Measurements from ENCODE around the gene HEG1. TPM values are rescaled to one million over a fixed set of nuclear protein-coding genes. Genes with fewer than 3 reads are reported as not detected.

Gene HEG1
- total and polyA plus RNA-seq, 2 of the 8 experiments (the other 6 are each of a cell fraction or from before 2014, with no cell fraction given): 5.3 to 9.7 TPM

DNA sequence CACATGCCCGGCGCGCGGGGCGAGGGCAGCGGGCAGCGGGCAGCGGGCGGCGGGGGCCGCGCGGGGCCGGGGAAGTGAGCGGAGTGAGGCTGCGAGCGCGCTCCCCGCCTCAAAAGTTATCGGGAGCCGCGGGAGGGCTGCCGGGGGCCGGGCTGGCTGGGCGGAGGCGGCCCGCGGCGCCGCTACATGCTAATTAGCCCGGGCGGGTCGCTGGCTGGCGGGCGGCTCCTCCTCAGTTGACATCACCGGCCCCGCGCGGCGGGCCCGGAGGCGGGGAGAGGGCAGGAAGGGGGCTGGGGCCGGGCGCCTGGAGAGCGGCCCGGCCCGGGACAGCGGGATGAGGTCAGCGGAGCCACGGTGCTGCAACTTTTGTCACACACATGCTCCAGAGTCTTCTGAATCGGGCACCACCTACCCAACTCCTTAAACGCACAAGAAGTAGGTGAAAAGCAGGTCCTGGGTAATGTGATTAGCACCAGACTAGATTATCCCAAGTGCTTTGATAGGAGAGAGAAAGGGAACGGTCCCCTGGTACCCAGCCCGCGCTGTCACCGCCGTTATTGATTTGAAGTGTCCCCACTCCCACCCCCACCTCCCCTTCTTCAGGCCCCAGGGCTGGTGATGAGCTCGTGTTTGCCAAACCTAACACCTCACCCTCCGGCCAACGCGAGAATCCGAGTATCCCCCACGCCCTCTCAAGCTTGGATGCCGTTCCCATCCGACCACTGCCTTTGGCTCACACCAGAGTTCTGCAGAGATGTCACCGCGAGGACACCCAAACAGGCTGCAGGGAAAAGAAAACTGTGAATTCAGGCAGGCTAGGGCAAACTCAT, at the start of gene HEG1 (continued):
- TF ChIP-seq, protein P1, sequence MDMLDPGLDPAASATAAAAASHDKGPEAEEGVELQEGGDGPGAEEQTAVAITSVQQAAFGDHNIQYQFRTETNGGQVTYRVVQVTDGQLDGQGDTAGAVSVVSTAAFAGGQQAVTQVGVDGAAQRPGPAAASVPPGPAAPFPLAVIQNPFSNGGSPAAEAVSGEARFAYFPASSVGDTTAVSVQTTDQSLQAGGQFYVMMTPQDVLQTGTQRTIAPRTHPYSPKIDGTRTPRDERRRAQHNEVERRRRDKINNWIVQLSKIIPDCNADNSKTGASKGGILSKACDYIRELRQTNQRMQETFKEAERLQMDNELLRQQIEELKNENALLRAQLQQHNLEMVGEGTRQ (IDR thresholded peaks at IDR 0.05; ENCODE audit: low read length): no peak
- no peak for TF ChIP-seq CHD1 (IDR thresholded peaks at IDR 0.05; ENCODE audit: low read depth, low read length)
- peak; percentile 35 for TF ChIP-seq ASH2L (IDR thresholded peaks at IDR 0.05; ENCODE audit: low read length)
- peak; percentile 50; the same call in 1 of the 2 replicates for TF ChIP-seq CHD2 (IDR thresholded peaks at IDR 0.05; ENCODE audit: low read length)
- TF ChIP-seq KDM4A (IDR thresholded peaks at IDR 0.05; ENCODE audit: low read depth, low read length, severe bottlenecking): peak; percentile 4
- no peak for TF ChIP-seq SIRT6 (IDR thresholded peaks at IDR 0.05; ENCODE audit: low read length)
- no peak for TF ChIP-seq POLR2AphosphoS5 (IDR thresholded peaks at IDR 0.05; ENCODE audit: low read depth, low read length)

All from H1 (cell line).